ENCODE data around the gene PMVK.

GRCh38 chr1:154913273-154913672 is 23.2 kb downstream of the PMVK start:
- TF ChIP-seq CTCF (IDR thresholded peaks at IDR 0.05): no peak
- TF ChIP-seq POLR2A (IDR thresholded peaks at IDR 0.05): no peak
